ENCODE data around the gene ZNF609.

Gene ZNF609

GRCh38 chr15:64502151-64502550 lies 41.8 kb downstream of the ZNF609 start:
- no peak for DNase-seq (ENCODE audit: low read depth in 3 of 3)

- DNase-seq (ENCODE audit: low read depth in 3 of 3) = no peak
These were observed 42.2 kb downstream of the ZNF609 start for GRCh38 chr15:64502551-64502950.

GRCh38 chr15:64503197-64503596 lies 42.8 kb downstream of the ZNF609 start:
- no peak for DNase-seq (ENCODE audit: low read depth in 3 of 3)

GRCh38 chr15:64503640-64504039 lies 43.3 kb downstream of the ZNF609 start:
- DNase-seq (ENCODE audit: low read depth in 3 of 3) = no peak

GRCh38 chr15:64507293-64507802 lies 47.0 kb downstream of the ZNF609 start:
- DNase-seq (ENCODE audit: low read depth in 3 of 3) = peak; percentile 10 to 17 (median 14)

GRCh38 chr15:64507845-64508244 lies 47.5 kb downstream of the ZNF609 start:
- DNase-seq (ENCODE audit: low read depth in 3 of 3) = no peak

GRCh38 chr15:64513823-64514222 lies 53.4 kb downstream of the ZNF609 start:
- DNase-seq (ENCODE audit: low read depth in 3 of 3) = no peak

GRCh38 chr15:64515196-64515595 lies 54.8 kb downstream of the ZNF609 start:
- no peak for DNase-seq (ENCODE audit: low read depth in 3 of 3)

- no peak for DNase-seq (ENCODE audit: low read depth in 3 of 3)
These were observed 55.4 kb downstream of the ZNF609 start for GRCh38 chr15:64515825-64516224.

- no peak for DNase-seq (ENCODE audit: low read depth in 3 of 3)
These were observed 59.5 kb downstream of the ZNF609 start for GRCh38 chr15:64519897-64520296.

- DNase-seq (ENCODE audit: low read depth in 3 of 3) = no peak
These were observed 60.8 kb downstream of the ZNF609 start for GRCh38 chr15:64521201-64521600.

GRCh38 chr15:64521726-64522164 lies 61.4 kb downstream of the ZNF609 start:
- DNase-seq (ENCODE audit: low read depth in 3 of 3) = no peak

- DNase-seq (ENCODE audit: low read depth in 3 of 3) = no peak
These were observed 61.9 kb downstream of the ZNF609 start for GRCh38 chr15:64522226-64522823.

- DNase-seq (ENCODE audit: low read depth in 3 of 3) = no peak
These were observed 62.9 kb downstream of the ZNF609 start for GRCh38 chr15:64523240-64523639.

- no peak for DNase-seq (ENCODE audit: low read depth in 3 of 3)
These were observed 64.4 kb downstream of the ZNF609 start for GRCh38 chr15:64524778-64525177.

- no peak for DNase-seq (ENCODE audit: low read depth in 3 of 3)
These were observed 65.6 kb downstream of the ZNF609 start for GRCh38 chr15:64525828-64526530.

- DNase-seq (ENCODE audit: low read depth in 3 of 3) = no peak
These were observed 67.0 kb downstream of the ZNF609 start for GRCh38 chr15:64527263-64527984.

GRCh38 chr15:64528871-64529270 lies 68.5 kb downstream of the ZNF609 start:
- no peak for DNase-seq (ENCODE audit: low read depth in 3 of 3)

GRCh38 chr15:64530472-64530871 lies 70.1 kb downstream of the ZNF609 start:
- DNase-seq (ENCODE audit: low read depth in 3 of 3) = no peak

- DNase-seq (ENCODE audit: low read depth in 3 of 3) = no peak
These were observed 70.5 kb downstream of the ZNF609 start for GRCh38 chr15:64530918-64531317.

- no peak for DNase-seq (ENCODE audit: low read depth in 3 of 3)
These were observed 72.3 kb downstream of the ZNF609 start for GRCh38 chr15:64532521-64533315.
